Prostate gland (tissue), 2 donors: ENCODE data around the gene MAPKAP1.

ENCODE experiments used
- CTCF ChIP-seq, 4 experiments: fragments of 200-600 bp in 2 of 4; fragments of 450-650 bp in 2 of 4; sonication (generic) in 2 of 4; IDR thresholded peaks; 1 replicate in 3 of 4; 2 replicates in 1 of 4; pipeline ENCODE4 v1.5.1; 2016 to 2019; ENCODE audit warnings: antibody characterized with exemption in 4 of 4, mild to moderate bottlenecking in 2 of 4, moderate library complexity in 2 of 4
- POLR2A ChIP-seq: fragments of 450-650 bp; IDR thresholded peaks from one replicate; pipeline ENCODE4 v1.6.1; 2016; ENCODE audit warnings: antibody characterized with exemption, mild to moderate bottlenecking
- POLR2AphosphoS5 ChIP-seq: sonication (generic); formaldehyde crosslinking; IDR thresholded peaks from one replicate; pipeline ENCODE4 v1.6.1; 2017; ENCODE audit warnings: antibody characterized with exemption

DNA sequence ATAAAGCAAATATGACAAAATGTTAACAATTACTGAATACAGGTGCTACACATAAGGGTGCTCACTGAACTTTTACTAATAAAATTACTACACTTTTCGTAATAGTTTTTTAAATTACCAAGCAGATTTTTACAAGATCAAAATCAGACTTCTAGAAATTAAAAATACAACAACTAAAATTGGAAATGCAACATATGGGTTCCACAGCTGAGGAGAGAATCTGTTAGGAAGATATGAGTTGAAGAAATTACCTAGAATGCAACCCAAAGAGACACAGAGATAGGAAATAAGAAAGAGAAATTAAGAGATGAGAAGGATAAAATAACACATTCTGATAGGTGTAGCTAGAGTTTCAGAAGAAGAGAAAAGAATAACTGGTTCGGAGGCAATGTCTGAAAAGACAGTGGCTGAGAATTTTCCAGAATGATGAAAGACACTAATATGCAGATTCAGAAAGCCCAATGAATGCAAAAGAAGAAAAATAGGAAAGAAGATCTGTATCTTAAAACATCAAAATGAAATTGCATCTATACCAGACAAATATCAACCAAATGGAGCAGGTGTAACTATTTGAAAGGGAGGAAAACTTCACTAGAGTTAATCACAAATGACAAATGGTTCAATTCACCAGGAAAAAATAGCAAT lies 95.8 kb downstream of the MAPKAP1 start:
- TF ChIP-seq POLR2AphosphoS5 (no peak), CTCF (IDR thresholded peaks at IDR 0.05) (no peak), POLR2A (no peak)
